ENCODE data around the gene FCN1.

FCN1 gene

GRCh38 chr9:134913713-134914500 lies 3.8 kb downstream of the FCN1 start:
- DNase-seq (ENCODE audit: low spot score), result no peak

- DNase-seq (ENCODE audit: low spot score), result no peak
Measured at GRCh38 chr9:134913041-134913712, 4.5 kb downstream of the FCN1 start.

DNA sequence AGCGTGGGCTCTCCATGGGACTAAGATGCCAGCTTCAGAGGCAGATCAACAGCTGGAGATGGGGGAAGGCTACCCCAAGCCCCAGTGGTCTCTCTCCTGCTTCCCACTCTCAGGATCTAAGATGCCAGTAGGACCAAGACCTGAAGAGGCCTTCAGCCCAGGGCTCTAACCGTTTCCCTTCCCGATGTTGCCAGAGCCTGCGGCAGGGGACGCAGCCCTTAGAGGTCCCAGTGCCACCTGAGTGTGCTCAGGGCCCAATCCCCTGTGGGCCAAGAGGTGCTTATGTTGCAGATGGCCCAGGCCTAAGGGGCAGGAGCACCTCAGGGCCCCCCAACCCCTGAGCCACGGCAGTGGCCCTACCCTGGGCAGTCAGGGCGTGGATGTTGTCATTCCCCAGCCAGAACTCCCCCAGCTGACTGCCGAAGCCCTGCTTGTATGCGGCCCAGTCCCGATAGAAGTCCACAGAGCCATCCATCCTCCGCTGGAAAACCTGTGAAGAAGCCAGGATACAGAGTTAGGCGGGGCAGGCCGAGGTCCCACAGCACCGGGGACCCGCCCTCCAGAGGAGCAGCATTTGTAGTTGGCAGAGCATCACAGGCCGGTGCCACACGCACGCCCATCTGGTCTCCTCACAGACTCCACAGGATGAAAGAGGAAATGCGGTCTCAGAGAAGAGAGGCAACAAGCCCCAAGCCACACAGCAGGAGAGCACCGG lies 5.4 kb downstream of the FCN1 start:
- DNase-seq (ENCODE audit: low spot score), result no peak

GRCh38 chr9:134909511-134910481 lies 7.9 kb downstream of the FCN1 start:
- DNase-seq (ENCODE audit: low spot score), result no peak

GRCh38 chr9:134908524-134909309 lies 9.0 kb downstream of the FCN1 start:
- DNase-seq (ENCODE audit: low spot score), result no peak

GRCh38 chr9:134902936-134903335 lies 14.8 kb downstream of the FCN1 start:
- no peak for DNase-seq (ENCODE audit: low spot score)

- no peak for DNase-seq (ENCODE audit: low spot score)
Measured at GRCh38 chr9:134899818-134900217, 17.9 kb downstream of the FCN1 start.

GRCh38 chr9:134899168-134899567 lies 18.5 kb downstream of the FCN1 start:
- DNase-seq (ENCODE audit: low spot score), result no peak

GRCh38 chr9:134898319-134898718 lies 19.4 kb downstream of the FCN1 start:
- DNase-seq (ENCODE audit: low spot score), result no peak

- no peak for DNase-seq (ENCODE audit: low spot score)
Measured at GRCh38 chr9:134897584-134898170, 20.0 kb downstream of the FCN1 start.

DNA sequence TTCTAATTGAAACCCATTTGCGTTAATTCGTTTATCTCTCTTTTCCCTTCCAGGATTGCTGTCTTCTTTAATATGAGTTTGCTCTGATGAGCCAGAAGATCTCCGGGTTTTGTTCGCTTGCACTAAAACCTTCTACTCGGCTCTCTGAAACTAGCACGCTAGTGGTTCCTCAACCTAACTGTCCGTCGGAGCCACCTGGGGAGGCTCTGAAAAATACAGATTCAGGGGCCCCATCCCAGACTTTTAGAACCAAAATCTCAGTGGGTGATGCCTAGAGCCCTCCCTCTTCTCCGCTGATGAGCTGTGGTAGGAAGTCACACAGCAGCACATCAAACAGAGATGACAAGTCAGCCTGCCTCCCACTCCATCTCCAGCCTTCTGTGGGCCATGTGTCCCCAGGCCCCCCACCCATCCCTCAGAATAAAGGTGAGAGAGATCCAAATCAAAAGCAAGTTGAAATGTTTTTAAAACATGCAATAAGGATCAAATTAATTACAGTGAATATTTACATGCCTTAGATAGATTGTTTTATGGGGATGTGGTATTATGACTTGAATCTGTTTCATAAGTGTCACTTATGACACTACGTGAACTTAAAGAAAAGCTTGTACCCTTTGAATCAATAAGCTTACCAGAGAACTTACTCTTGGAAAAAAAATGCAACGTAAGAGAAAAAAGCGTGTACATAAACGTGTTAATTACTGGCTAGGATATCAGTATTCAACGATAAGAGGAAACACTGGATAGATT lies 20.7 kb downstream of the FCN1 start:
- DNase-seq (ENCODE audit: low spot score), result no peak

GRCh38 chr9:134895908-134896833 lies 21.5 kb downstream of the FCN1 start:
- DNase-seq (ENCODE audit: low spot score), result no peak

GRCh38 chr9:134895567-134895907 lies 22.2 kb downstream of the FCN1 start:
- no peak for DNase-seq (ENCODE audit: low spot score)

DNA sequence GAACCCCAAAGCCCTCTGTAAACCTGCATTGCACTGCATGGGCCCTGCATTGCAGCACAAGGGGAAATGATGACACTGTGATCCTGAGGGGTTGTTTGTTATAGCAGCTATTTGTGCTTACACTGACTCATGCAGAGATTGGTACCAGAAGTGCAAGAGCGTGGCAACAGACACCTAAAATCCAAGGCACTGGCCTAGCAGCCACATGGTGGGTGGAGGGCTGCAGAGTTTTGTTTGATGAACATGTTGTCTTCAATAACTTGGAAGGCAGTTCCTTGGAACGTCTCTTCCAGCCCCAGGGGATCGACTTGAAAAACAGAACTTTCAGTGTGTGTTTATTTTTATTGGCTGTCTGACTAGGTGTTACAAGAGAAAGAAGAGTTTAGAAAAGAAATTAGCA lies 22.6 kb downstream of the FCN1 start:
- no peak for DNase-seq (ENCODE audit: low spot score)

GRCh38 chr9:134894136-134894860 lies 23.4 kb downstream of the FCN1 start:
- no peak for DNase-seq (ENCODE audit: low spot score)

- DNase-seq (ENCODE audit: low spot score), result no peak
Measured at GRCh38 chr9:134892820-134893420, 24.8 kb downstream of the FCN1 start.

- DNase-seq (ENCODE audit: low spot score), result no peak
Measured at GRCh38 chr9:134892221-134892620, 25.5 kb downstream of the FCN1 start.

DNA sequence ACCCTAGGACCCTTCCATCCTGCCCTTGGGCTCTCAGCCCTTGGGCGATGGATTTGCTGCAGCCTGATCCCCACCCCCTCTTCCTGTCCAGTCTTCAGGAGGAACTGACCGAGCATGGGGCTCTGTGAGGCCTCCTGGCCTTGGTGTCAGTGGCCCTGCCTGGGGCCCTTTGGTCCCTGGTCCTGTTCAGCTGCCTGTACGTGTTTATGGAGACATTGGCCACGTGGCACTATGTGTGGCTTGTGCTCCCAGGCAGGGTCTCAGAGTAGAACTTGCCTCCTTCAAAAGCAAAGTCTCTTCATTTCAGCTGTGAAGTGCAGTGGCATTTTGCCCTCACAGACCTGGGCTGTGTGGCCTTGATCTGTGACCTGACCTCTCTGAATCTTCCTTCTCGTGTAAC lies 26.0 kb downstream of the FCN1 start:
- no peak for DNase-seq (ENCODE audit: low spot score)

All from AG20443 (cell line).